PFSK-1 (cell line): ENCODE measurements around the gene LRMDA.

Source experiments
- POLR2AphosphoS5 ChIP-seq: IDR thresholded peaks from 2 replicates; pipeline ENCODE4 v1.6.1; 2012; ENCODE audit warnings: low read depth, mild to moderate bottlenecking, control low read depth, low read length, moderate library complexity
- REST ChIP-seq, 2 experiments: IDR thresholded peaks; 2 replicates each; pipeline versions ENCODE4 v1.6.1 to v1.8.0; 2011 to 2012; ENCODE audit warnings: low read depth in 2 of 2, low read length in 2 of 2, control low read depth in 1 of 2, inconsistent platforms in 1 of 2, mild to moderate bottlenecking in 1 of 2, moderate library complexity in 1 of 2; ENCODE audit not compliant: insufficient read depth in 1 of 2
- SIN3A ChIP-seq: IDR thresholded peaks from 2 replicates; pipeline ENCODE4 v1.6.1; 2012; ENCODE audit warnings: mild to moderate bottlenecking, low read length, moderate library complexity, borderline replicate concordance; ENCODE audit not compliant: insufficient read depth
- TAF1 ChIP-seq: IDR thresholded peaks from 2 replicates; pipeline ENCODE4 v1.6.1; 2012; ENCODE audit warnings: low read length, control low read depth, borderline replicate concordance; ENCODE audit not compliant: insufficient read depth

GRCh38 chr10:76017733-76018433 lies 586.5 kb downstream of the LRMDA start:
- TF ChIP-seq POLR2AphosphoS5: no peak
- TF ChIP-seq TAF1: no peak
- TF ChIP-seq REST (IDR thresholded peaks at IDR 0.05; ENCODE audit: insufficient read depth in 1 of 2, low read depth in 2 of 2, low read length in 2 of 2): no peak
- TF ChIP-seq SIN3A: no peak
